Measurements from ENCODE around the gene LDLRAD2.

DNA sequence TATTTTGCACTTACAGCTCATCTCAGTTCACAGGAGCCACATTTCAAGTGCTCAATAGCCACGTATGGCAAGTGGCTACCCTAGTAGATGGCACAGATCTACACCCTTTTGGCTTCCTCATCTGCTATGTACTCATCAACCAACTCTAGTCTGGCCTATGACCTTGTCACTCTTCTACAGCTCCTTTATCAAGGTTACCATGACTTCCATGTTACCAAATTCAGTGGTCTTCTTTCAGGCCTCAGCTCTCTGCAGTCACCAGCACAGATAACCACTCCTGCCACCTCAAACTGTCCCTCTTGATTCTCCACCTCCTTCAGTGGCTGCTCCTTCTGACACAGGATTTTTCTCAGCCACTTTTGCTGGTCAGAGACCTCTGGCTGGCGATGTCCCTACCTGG is 17.4 kb upstream of the LDLRAD2 start:
- TF ChIP-seq, protein P1, sequence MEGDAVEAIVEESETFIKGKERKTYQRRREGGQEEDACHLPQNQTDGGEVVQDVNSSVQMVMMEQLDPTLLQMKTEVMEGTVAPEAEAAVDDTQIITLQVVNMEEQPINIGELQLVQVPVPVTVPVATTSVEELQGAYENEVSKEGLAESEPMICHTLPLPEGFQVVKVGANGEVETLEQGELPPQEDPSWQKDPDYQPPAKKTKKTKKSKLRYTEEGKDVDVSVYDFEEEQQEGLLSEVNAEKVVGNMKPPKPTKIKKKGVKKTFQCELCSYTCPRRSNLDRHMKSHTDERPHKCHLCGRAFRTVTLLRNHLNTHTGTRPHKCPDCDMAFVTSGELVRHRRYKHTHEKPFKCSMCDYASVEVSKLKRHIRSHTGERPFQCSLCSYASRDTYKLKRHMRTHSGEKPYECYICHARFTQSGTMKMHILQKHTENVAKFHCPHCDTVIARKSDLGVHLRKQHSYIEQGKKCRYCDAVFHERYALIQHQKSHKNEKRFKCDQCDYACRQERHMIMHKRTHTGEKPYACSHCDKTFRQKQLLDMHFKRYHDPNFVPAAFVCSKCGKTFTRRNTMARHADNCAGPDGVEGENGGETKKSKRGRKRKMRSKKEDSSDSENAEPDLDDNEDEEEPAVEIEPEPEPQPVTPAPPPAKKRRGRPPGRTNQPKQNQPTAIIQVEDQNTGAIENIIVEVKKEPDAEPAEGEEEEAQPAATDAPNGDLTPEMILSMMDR (IDR thresholded peaks at IDR 0.05), result no peak
- no peak for TF ChIP-seq POLR2AphosphoS5 (IDR thresholded peaks at IDR 0.05)
